ENCODE measurements around the gene LRRN3.

Gene LRRN3

GRCh38 chr7:111076205-111076604 is 14.7 kb upstream of the LRRN3 start:
- H3K27ac ChIP-seq: no peak overlapping the region
- TF ChIP-seq, protein P1, sequence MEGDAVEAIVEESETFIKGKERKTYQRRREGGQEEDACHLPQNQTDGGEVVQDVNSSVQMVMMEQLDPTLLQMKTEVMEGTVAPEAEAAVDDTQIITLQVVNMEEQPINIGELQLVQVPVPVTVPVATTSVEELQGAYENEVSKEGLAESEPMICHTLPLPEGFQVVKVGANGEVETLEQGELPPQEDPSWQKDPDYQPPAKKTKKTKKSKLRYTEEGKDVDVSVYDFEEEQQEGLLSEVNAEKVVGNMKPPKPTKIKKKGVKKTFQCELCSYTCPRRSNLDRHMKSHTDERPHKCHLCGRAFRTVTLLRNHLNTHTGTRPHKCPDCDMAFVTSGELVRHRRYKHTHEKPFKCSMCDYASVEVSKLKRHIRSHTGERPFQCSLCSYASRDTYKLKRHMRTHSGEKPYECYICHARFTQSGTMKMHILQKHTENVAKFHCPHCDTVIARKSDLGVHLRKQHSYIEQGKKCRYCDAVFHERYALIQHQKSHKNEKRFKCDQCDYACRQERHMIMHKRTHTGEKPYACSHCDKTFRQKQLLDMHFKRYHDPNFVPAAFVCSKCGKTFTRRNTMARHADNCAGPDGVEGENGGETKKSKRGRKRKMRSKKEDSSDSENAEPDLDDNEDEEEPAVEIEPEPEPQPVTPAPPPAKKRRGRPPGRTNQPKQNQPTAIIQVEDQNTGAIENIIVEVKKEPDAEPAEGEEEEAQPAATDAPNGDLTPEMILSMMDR (conservative IDR thresholded peaks at IDR 0.05): no peak
- TF ChIP-seq ZFX (IDR thresholded peaks at IDR 0.05): no peak

DNA sequence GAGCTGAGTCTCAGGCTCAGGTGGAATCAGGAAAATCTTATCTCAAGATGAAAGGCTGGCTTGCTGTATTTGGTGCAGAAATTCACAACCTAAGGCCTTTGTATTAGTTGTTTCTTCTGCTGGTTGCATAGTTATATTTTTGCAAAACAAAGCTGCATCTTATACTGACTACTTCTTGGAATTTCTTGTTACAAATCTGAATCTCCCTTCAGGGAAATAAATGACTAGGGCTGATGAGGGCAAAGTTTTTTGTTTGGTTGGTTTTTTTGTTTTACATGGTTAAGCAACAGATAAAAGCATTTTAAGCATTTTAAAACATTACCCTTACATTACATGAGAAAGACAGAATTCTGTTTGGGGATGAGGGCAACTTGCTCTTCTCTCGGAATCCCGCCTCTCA is 13.9 kb upstream of the LRRN3 start:
- no peak overlapping the region for H3K27ac ChIP-seq
- TF ChIP-seq, protein P1 (conservative IDR thresholded peaks at IDR 0.05): no peak
- no peak for TF ChIP-seq ZFX (IDR thresholded peaks at IDR 0.05)

DNA sequence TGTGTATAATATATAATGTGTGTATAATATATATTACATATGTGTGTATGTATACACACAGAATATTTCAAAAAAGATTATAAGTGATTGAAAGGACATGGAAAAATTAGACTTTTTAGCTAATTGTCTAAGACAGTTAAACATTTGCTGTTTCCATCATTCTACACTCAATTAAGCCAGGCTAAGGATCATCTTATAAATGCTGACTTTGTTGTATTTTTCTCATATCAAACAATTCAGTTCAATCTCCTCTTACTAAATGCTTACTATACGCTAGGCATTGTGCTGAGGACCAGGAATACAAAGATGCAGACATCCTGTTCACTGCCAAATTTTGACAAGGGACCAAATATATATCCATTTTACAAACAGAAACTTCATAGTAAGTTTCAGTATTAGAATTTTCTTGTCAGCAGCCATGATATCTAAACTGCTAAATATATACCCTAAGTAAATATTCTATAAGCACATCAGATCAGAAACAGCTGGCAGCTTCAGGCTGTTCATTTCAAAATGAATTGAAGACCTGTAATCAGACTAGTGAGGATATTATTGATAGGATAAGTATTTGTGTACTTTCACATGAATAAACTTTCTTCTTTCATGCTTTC is 10.3 kb upstream of the LRRN3 start:
- no peak overlapping the region for H3K27ac ChIP-seq
- TF ChIP-seq, protein P1 (conservative IDR thresholded peaks at IDR 0.05): no peak
- TF ChIP-seq ZFX (IDR thresholded peaks at IDR 0.05): no peak

DNA sequence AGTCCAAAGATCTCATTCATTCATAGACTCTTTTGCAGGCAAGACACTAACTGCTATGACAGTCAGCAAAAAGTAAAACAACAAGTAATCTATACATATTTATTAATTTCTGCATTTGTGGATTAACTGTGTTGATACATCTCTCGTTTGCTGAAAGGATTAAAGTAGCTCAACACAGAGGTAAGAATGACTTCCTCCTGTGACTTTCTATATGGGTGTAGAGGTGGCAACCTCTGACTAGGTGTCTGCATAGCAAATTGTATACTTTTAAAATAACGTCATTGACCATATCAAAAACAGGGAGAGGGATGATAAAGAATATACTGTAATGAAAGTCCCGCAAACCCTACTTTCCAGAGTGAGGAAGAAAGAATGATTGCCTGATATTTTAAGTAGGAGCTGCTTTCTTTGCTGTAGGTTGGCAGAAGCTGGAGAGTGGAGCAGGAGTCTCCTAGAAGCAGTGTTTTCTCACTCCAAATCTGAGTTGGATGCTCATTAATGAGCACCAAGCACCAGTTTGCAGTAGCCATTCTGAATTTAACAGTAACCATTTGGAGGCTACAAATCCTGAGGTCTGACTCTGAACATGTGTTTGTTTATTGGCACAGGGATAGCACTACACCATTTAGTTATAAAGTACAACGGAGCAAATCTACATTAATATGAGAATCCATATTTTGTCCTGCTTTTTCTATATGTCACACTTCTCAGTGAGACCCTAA is 9.2 kb upstream of the LRRN3 start:
- no peak overlapping the region for H3K27ac ChIP-seq
- no peak for TF ChIP-seq ZFX (IDR thresholded peaks at IDR 0.05)
- TF ChIP-seq, protein P1 (conservative IDR thresholded peaks at IDR 0.05): no peak

DNA sequence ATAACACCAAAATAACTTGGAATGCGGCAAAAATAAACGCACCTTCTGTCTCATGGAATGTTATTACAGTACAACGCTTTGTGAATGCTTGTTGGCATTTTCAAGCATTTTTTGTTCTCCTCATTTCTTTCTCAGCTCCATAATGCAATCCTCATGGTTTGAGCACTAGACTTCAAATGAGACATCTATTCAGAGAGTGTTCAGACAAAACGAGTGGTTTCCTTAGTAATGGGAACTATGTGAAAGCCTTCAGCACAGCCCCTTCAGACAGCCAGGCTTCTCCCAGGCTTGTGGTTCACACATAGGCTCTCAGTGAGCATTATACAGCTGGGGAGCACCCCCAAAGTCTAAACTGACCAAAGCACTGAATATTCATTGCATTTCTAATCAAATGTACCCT is 8.6 kb upstream of the LRRN3 start:
- no peak overlapping the region for H3K27ac ChIP-seq
- no peak for TF ChIP-seq ZFX (IDR thresholded peaks at IDR 0.05)
- TF ChIP-seq, protein P1 (conservative IDR thresholded peaks at IDR 0.05): no peak

DNA sequence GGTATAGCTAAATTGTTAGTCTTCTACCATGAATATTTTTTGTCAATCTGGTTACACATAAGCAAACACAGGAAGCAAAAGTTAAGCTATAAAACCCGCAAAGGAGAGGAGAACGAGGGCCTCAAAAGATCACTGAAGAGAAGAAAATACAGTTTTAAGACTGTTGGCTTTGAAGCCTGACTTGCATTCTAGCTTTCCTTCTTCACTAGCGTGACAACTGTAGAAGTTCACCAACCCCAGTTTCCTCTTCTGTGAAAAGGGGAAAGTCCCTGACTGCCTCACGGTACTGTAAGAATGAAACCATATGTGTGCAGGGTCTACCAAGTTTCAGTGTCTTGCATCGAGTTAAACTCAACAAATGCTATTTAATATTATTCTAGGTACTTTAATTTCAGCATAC is 7.5 kb upstream of the LRRN3 start:
- TF ChIP-seq ZFX (IDR thresholded peaks at IDR 0.05): no peak
- TF ChIP-seq, protein P1 (conservative IDR thresholded peaks at IDR 0.05): no peak
- no peak overlapping the region for H3K27ac ChIP-seq

- no peak overlapping the region for H3K27ac ChIP-seq
- TF ChIP-seq, protein P1 (conservative IDR thresholded peaks at IDR 0.05): no peak
- no peak for TF ChIP-seq ZFX (IDR thresholded peaks at IDR 0.05)
These were observed 5.6 kb upstream of the LRRN3 start for GRCh38 chr7:111085356-111085755.
